Naive thymus-derived CD4-positive, alpha-beta T cell (primary cell): ENCODE measurements around the gene ERV3-1. TPM values are rescaled to one million over a fixed set of nuclear protein-coding genes. Genes with fewer than 3 reads are reported as not detected.
"Not testable (repeated sequence)": the region's sequence is repeated elsewhere in the genome, so short reads cannot be mapped to it uniquely, and the experiment has no call there.

ENCODE experiments used
- ATAC-seq: fragments of 150-1000 bp; cut with Tn5 transposase; 2 replicates; pipeline ENCODE4 v1.10.0; 2021; ENCODE audit warnings: mild to moderate bottlenecking, moderate library complexity
- CTCF ChIA-PET: fragments of 350-600 bp; sonication (Branson Sonifier 250); formaldehyde crosslinking; loops from one replicate; lab custom pipeline; 2021; ENCODE audit warnings: antibody characterized with exemption; lab: Charles Lee
- POLR2A ChIA-PET: fragments of 350-600 bp; sonication (Branson Sonifier 250); formaldehyde crosslinking; loops from one replicate; lab custom pipeline; 2021; ENCODE audit warnings: antibody characterized with exemption, inconsistent platforms; lab: Charles Lee
- DNase-seq, 9 donors: peaks; one replicate each; pipeline versions ENCODE4 v3.0.0 to v3.0.0-alpha.2; 2020 to 2022; ENCODE audit warnings: mixed read lengths in 1 of 9
- H3K27ac ChIP-seq: one replicate; pipeline ENCODE4 v1.7.0; 2013; ENCODE audit warnings: mild to moderate bottlenecking, low read depth, low read length, moderate library complexity
- H3K27me3 ChIP-seq, 2 donors: one replicate each; pipeline ENCODE4 v1.7.0; 2013; ENCODE audit warnings: low read length in 2 of 2, mild to moderate bottlenecking in 2 of 2, moderate library complexity in 2 of 2; ENCODE audit not compliant: control insufficient read depth in 2 of 2, insufficient read depth in 2 of 2
- H3K36me3 ChIP-seq, 3 experiments: 1 replicate in 2 of 3; 2 replicates in 1 of 3; pipeline ENCODE4 v1.7.0; 2013; ENCODE audit warnings: low read length in 3 of 3, mild to moderate bottlenecking in 3 of 3, moderate library complexity in 1 of 3; ENCODE audit not compliant: insufficient read depth in 3 of 3, control insufficient read depth in 2 of 3
- H3K4me1 ChIP-seq, 2 donors: one replicate each; pipeline ENCODE4 v1.7.0; 2013; ENCODE audit warnings: low read length in 2 of 2, mild to moderate bottlenecking in 2 of 2, moderate library complexity in 1 of 2; ENCODE audit not compliant: control insufficient read depth in 2 of 2, insufficient read depth in 2 of 2
- H3K4me3 ChIP-seq: 2 replicates; pipeline ENCODE4 v1.7.0; 2013; ENCODE audit warnings: mild to moderate bottlenecking, low read length
- H3K9me3 ChIP-seq, 3 experiments: 1 replicate in 2 of 3; 2 replicates in 1 of 3; pipeline ENCODE4 v1.7.0; 2013; ENCODE audit warnings: low read length in 3 of 3; ENCODE audit not compliant: control insufficient read depth in 2 of 3
- H3K27ac Mint-ChIP-seq, 9 donors: one replicate each; pipeline ENCODE4 v1.8.0; 2020 to 2022; ENCODE audit warnings: mixed read lengths in 9 of 9, mild to moderate bottlenecking in 8 of 9, moderate library complexity in 5 of 9, inconsistent platforms in 2 of 9
- H3K27me3 Mint-ChIP-seq, 5 donors: one replicate each; pipeline ENCODE4 v1.8.0; 2021 to 2022; ENCODE audit warnings: mixed read lengths in 5 of 5, mild to moderate bottlenecking in 1 of 5
- H3K36me3 Mint-ChIP-seq, 5 donors: one replicate each; pipeline ENCODE4 v1.8.0; 2020 to 2022; ENCODE audit warnings: mixed read lengths in 5 of 5, mild to moderate bottlenecking in 3 of 5, inconsistent platforms in 1 of 5
- H3K4me1 Mint-ChIP-seq, 7 donors: one replicate each; pipeline ENCODE4 v1.8.0; 2020 to 2022; ENCODE audit warnings: mixed read lengths in 7 of 7, mild to moderate bottlenecking in 3 of 7, inconsistent platforms in 1 of 7
- H3K4me3 Mint-ChIP-seq, 10 donors: one replicate each; pipeline ENCODE4 v1.8.0; 2020 to 2022; ENCODE audit warnings: mild to moderate bottlenecking in 10 of 10, mixed read lengths in 10 of 10, moderate library complexity in 6 of 10, inconsistent platforms in 2 of 10
- H3K9me3 Mint-ChIP-seq, 11 donors: one replicate each; pipeline ENCODE4 v1.8.0; 2020 to 2022; ENCODE audit warnings: mixed read lengths in 11 of 11, mild to moderate bottlenecking in 4 of 11, inconsistent platforms in 1 of 11, moderate library complexity in 1 of 11
- intact Hi-C, 2 donors: fragments of 100-400 bp; cut with micrococcal nuclease; formaldehyde crosslinking; loops; one replicate each; pipeline ENCODE4 v1.15.1; 2023
- polyA plus RNA-seq, 2 donors: library from polyadenylated mRNA; unstranded; fragments of 300-500 nt; fragmentation: Illumina TruSeq; gene quantifications; one replicate each; pipeline ENCODE4 v1.2.3, GENCODE V29; 2021
- total RNA-seq, 6 experiments: library from RNA in 5 of 6; stranded (reverse) in 5 of 6; gene quantifications; 1 replicate in 5 of 6; 2 replicates in 1 of 6; pipeline ENCODE4 v1.2.3 and lab custom pipeline; 2021 to 2026

Gene ERV3-1
- total and polyA plus RNA-seq, 7 experiments from 2014 or later: 7.9 to 22.9 (median 13.4) TPM

GRCh38 chr7:64990216-64990615 lies 16.3 kb downstream of the ERV3-1 start:
- H3K9me3 Mint-ChIP-seq: peaks cover 16 to 96% (median 69%) of the 10 kb centered on the region in 11 donors
- ATAC-seq: no peak
- Histone ChIP-seq H3K27ac (no peak overlapping the region), H3K4me3 (no peak overlapping the region), H3K9me3 (peaks cover 0 to 61% (median 9%) of the 10 kb centered on the region in 3 experiments), H3K36me3 (no peaks in the 10 kb centered on the region), H3K27me3 (no peaks in the 10 kb centered on the region), H3K4me1 (no peaks in the 10 kb centered on the region)
- DNase-seq: no peak
- no peaks in the 10 kb centered on the region for H3K27me3 Mint-ChIP-seq
- H3K36me3 Mint-ChIP-seq: peaks cover 22 to 79% (median 62%) of the 10 kb centered on the region in 5 donors
- no peaks in the 10 kb centered on the region for H3K4me1 Mint-ChIP-seq
- H3K27ac Mint-ChIP-seq: no peak overlapping the region
- intact Hi-C loops: no loop called here
- POLR2A ChIA-PET: no interaction called here
- CTCF ChIA-PET: no interaction called here
- peak overlapping the region in 1 of 10 donors; percentile 8 for H3K4me3 Mint-ChIP-seq

- Mint-ChIP-seq H3K27me3 (no peaks in the 10 kb centered on the region), H3K9me3 (peaks cover 10 to 97% (median 60%) of the 10 kb centered on the region in 11 donors), H3K27ac (no peak overlapping the region), H3K36me3 (peaks cover 32 to 69% (median 54%) of the 10 kb centered on the region in 5 donors), H3K4me3 (no peak overlapping the region), H3K4me1 (no peaks in the 10 kb centered on the region)
- Histone ChIP-seq H3K9me3 (peaks cover 12 to 60% (median 14%) of the 10 kb centered on the region in 3 experiments), H3K27me3 (no peaks in the 10 kb centered on the region), H3K36me3 (peaks cover 0 to 24% (median 0%) of the 10 kb centered on the region in 3 experiments), H3K4me1 (no peaks in the 10 kb centered on the region), H3K27ac (no peak overlapping the region), H3K4me3 (no peak overlapping the region)
- CTCF ChIA-PET: no interaction called here
- POLR2A ChIA-PET: interaction anchor here (1.1 kb wide), 1 partner anchor 28 kb away, joined by 3 read pairs; the partner anchor contains the start of gene ERV3-1
- ATAC-seq (no peak), DNase-seq (no peak)
- intact Hi-C loops: no loop called here
These were observed 27.8 kb downstream of the ERV3-1 start for GRCh38 chr7:64978497-64979203.

- ChIA-PET POLR2A (no interaction called here), CTCF (no interaction called here)
- Histone ChIP-seq H3K4me1 (no peaks in the 10 kb centered on the region), H3K27me3 (no peaks in the 10 kb centered on the region), H3K9me3 (peaks cover 0 to 8% (median 0%) of the 10 kb centered on the region in 3 experiments), H3K27ac (no peak overlapping the region), H3K4me3 (no peak overlapping the region), H3K36me3 (no peaks in the 10 kb centered on the region)
- Mint-ChIP-seq H3K27me3 (peaks cover 0 to 12% (median 9%) of the 10 kb centered on the region in 5 donors), H3K9me3 (peaks cover 3 to 62% (median 20%) of the 10 kb centered on the region in 11 donors), H3K27ac (no peak overlapping the region), H3K36me3 (peaks cover 0 to 7% (median 1%) of the 10 kb centered on the region in 5 donors), H3K4me1 (no peaks in the 10 kb centered on the region), H3K4me3 (no peak overlapping the region)
- intact Hi-C loops: no loop called here
- ATAC-seq (no peak), DNase-seq (no peak)
These were observed 40.9 kb downstream of the ERV3-1 start for GRCh38 chr7:64965594-64965993.

DNA sequence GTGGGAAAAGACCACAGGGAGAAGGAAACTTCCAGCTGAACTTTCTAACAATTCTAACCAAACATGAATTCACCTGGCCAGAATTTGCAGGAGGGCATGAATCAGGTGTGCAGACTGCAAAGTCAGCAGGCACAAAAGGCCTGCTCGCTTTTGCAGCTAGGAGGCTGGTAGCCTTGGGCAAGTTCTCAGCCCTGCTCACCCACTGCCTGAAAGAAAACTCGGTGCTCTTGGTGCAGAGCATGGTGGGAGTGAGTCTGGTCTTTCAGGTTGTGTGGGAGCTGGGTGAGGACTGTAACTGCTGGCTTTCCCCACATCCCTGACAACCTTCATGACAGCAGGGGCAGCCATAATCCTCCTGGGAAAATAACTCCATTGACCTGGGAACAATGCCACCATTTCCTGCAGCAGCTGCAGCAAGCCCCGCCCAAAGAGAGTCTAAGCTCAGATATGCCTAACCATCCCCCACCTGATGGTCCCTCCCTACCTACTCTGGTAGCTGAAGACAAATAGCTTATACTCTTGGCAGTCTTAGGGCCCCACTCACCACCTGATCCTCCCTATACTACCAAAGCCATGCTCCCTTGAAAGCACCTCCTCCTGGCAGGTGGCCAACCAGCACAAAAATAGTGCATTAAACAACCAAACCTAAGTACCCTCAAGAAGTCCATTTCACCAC lies 47.3 kb downstream of the ERV3-1 start:
- Histone ChIP-seq H3K9me3 (peaks cover 0 to 1% (median 0%) of the 10 kb centered on the region in 3 experiments), H3K27me3 (no peaks in the 10 kb centered on the region), H3K36me3 (no peaks in the 10 kb centered on the region), H3K4me3 (no peak overlapping the region), H3K4me1 (no peaks in the 10 kb centered on the region), H3K27ac (no peak overlapping the region)
- ChIA-PET CTCF (no interaction called here), POLR2A (no interaction called here)
- Mint-ChIP-seq H3K27ac (no peak overlapping the region), H3K27me3 (peaks cover 0 to 20% (median 5%) of the 10 kb centered on the region in 5 donors), H3K4me1 (no peaks in the 10 kb centered on the region), H3K9me3 (peaks cover under 1 to 44% (median 12%) of the 10 kb centered on the region in 11 donors), H3K4me3 (no peak overlapping the region), H3K36me3 (peaks cover 0 to 7% (median 0%) of the 10 kb centered on the region in 5 donors)
- DNase-seq (no peak), ATAC-seq (no peak)
- intact Hi-C loops: no loop called here

DNA sequence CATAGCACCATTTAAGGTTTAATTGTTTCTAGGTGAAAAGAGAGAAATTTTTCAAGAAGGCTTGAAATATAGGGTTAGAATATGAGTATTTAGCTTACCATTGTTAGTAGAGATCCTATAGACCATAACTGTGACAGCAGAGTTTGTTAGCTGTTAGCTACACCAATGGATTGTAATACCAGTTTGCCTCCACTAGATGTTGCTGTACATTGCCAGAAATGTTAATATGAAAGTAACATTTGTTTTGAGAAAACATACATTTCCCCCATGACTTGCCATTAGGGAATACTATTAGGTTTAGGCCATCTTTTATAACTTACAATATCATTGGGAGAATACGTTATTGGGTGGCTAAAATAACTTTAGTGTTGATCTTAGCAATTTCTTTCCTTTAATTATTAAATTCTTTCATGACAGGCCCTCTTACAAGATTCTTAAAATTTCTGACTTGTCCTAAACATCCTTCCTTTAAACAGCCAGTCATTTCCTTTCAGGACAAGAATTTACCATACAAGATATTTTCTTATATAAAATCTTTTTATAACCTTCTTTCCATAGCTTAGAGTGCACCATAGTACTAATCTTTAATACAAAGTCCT lies 55.1 kb downstream of the ERV3-1 start:
- ChIA-PET CTCF (interaction anchor here (0.6 to 4.9 kb wide), 7 partner anchors 43 to 423 kb away, joined by 3 to 40 read pairs (median 4); partner anchors contain the start of gene ZNF92), POLR2A (no interaction called here)
- no peak overlapping the region for H3K4me3 Mint-ChIP-seq
- H3K27me3 Mint-ChIP-seq: peaks cover 25 to 43% (median 39%) of the 10 kb centered on the region in 5 donors
- Histone ChIP-seq H3K27ac (no peak overlapping the region), H3K36me3 (no peaks in the 10 kb centered on the region), H3K9me3 (no peaks in the 10 kb centered on the region), H3K27me3 (no peaks in the 10 kb centered on the region), H3K4me3 (no peak overlapping the region), H3K4me1 (no peaks in the 10 kb centered on the region)
- peaks cover 0 to 5% (median 4%) of the 10 kb centered on the region in 7 donors for H3K4me1 Mint-ChIP-seq
- peaks cover 0 to 2% (median 0%) of the 10 kb centered on the region in 11 donors for H3K9me3 Mint-ChIP-seq
- no peaks in the 10 kb centered on the region for H3K36me3 Mint-ChIP-seq
- DNase-seq: peak in 7 of 9 donors; percentile 15 to 60 (median 46)
- ATAC-seq: peak; percentile 74
- no peak overlapping the region for H3K27ac Mint-ChIP-seq
- intact Hi-C loops: loop anchor here (1.0 kb wide), 2 partner anchors 265 to 356 kb away; no protein-coding TSS in a partner anchor

- DNase-seq, ATAC-seq, H3K4me3 ChIP-seq, H3K9me3 ChIP-seq, H3K4me3 Mint-ChIP-seq, POLR2A ChIA-PET, H3K27me3 ChIP-seq, H3K4me1 ChIP-seq, H3K36me3 ChIP-seq, H3K4me1 Mint-ChIP-seq, H3K9me3 Mint-ChIP-seq, H3K36me3 Mint-ChIP-seq, H3K27ac ChIP-seq, H3K27ac Mint-ChIP-seq: not testable (repeated sequence)
- intact Hi-C loops: loop anchor here (1.0 kb wide), 2 partner anchors 266 to 357 kb away; no protein-coding TSS in a partner anchor
- CTCF ChIA-PET: interaction anchor here (1.0 to 4.9 kb wide), 4 partner anchors 266 to 423 kb away, joined by 4 to 40 read pairs (median 4); partner anchors contain the start of gene ZNF92
- peaks cover 32 to 50% (median 45%) of the 10 kb centered on the region in 5 donors for H3K27me3 Mint-ChIP-seq
These were observed 55.8 kb downstream of the ERV3-1 start for GRCh38 chr7:64950673-64951072.
